Adrenal gland (tissue), 12 donors: ENCODE measurements around the gene NFATC1. TPM values are rescaled to one million over a fixed set of nuclear protein-coding genes. Genes with fewer than 3 reads are reported as not detected.

ENCODE experiments used
- DNase-seq, 7 donors: peaks; one replicate each; pipeline ENCODE4 v3.0.0-alpha.2; 2019 to 2020
- H3K27ac ChIP-seq, 5 donors: fragments of 200-600 bp; sonication (generic) in 4 of 5; 1 replicate in 3 of 5; 2 replicates in 2 of 5; pipeline versions ENCODE4 v1.5.1 to v1.8.0; 2016 to 2020; ENCODE audit warnings: mild to moderate bottlenecking in 1 of 5
- H3K27me3 ChIP-seq: fragments of 200-600 bp; 2 replicates; pipeline ENCODE4 v1.8.0; 2021
- H3K36me3 ChIP-seq, 2 donors: fragments of 200-600 bp; replicated peaks in 1 of 2; 1 replicate in 1 of 2; 2 replicates in 1 of 2; pipeline versions ENCODE4 v1.5.1 to v1.8.0; 2018 to 2022
- H3K4me1 ChIP-seq, 2 donors: fragments of 200-600 bp; replicated peaks in 1 of 2; 1 replicate in 1 of 2; 2 replicates in 1 of 2; pipeline versions ENCODE4 v1.5.1 to v1.8.0; 2018 to 2021
- H3K4me3 ChIP-seq, 4 donors: fragments of 200-600 bp; sonication (generic) in 3 of 4; one replicate each; pipeline ENCODE4 v1.5.1; 2016 to 2018
- H3K9me3 ChIP-seq, 3 donors: fragments of 200-600 bp; sonication (generic) in 1 of 3; replicated peaks in 1 of 3; 1 replicate in 2 of 3; 2 replicates in 1 of 3; pipeline versions ENCODE4 v1.5.1 to v1.8.0; 2016 to 2021
- POLR2A ChIP-seq, 2 donors: fragments of 450-650 bp; IDR thresholded peaks; one replicate each; pipeline ENCODE4 v1.6.1; 2017; ENCODE audit warnings: antibody characterized with exemption in 2 of 2, mild to moderate bottlenecking in 2 of 2, moderate library complexity in 1 of 2
- WGBS, 4 donors: extraction: QIAGEN DNeasy Blood & Tissue Kit in 2 of 4; methylation state at CpG; one replicate each; pipeline versions ENCODE4 v1.1.5 to v1.1.7; 2013 to 2017; 5-methylcytosine and 5-hydroxymethylcytosine counted together
- intact Hi-C, 2 donors: fragments of 100-400 bp; cut with DNase I; formaldehyde crosslinking; loops; one replicate each; pipeline versions ENCODE4 v1.14.1 to v1.15.0; 2022 to 2023
- polyA plus RNA-seq, 3 donors: library from polyadenylated mRNA; stranded (reverse); fragments of 200-250 nt in 2 of 3; fragments of 350-450 nt in 1 of 3; fragmentation: Illumina TruSeq in 1 of 3; extraction: RNeasy Lipid Tissue Mini Kit (QIAGEN cat#74804) in 1 of 3; gene quantifications; one replicate each; pipeline ENCODE4 v1.2.3, GENCODE V29; 2013 to 2014
- total RNA-seq, 9 donors: library from RNA; depleted of rRNA in 4 of 9; stranded (reverse); fragments of >200 nt in 4 of 9; fragments of 120-200 nt in 1 of 9; fragmentation: NEBNext Ultra II Directional in 1 of 9; extraction: Animal tissue kit (Norgen Biotek cat#: 25700) in 1 of 9; gene quantifications; one replicate each; pipeline versions ENCODE4 v1.1.0 to v1.2.4, GENCODE V29; 2013 to 2023
- TF ChIP-seq, protein P1 (sequence below), 6 experiments: fragments of 450-650 bp in 4 of 6; fragments of 200-600 bp in 2 of 6; sonication (generic) in 1 of 6; IDR thresholded peaks; 1 replicate in 5 of 6; 2 replicates in 1 of 6; pipeline versions ENCODE4 v1.5.1 to v1.8.0; 2016 to 2021; ENCODE audit warnings: antibody characterized with exemption in 6 of 6, mild to moderate bottlenecking in 2 of 6, moderate library complexity in 1 of 6
- donor health status: healthy with polysubstance abuse.
- donor health status: Bipolar disorder and iron deficiency.
- donor health status: DM: yes; HTN: yes; CAD: no.
- donor health status: DM: no; HTN: no; CAD: no.
- donor health status: DM: no; HTN: no; CAD: no.
- donor health status: DM: yes; HTN: yes; CAD: no.

NFATC1 gene
- total and polyA plus RNA-seq, 12 donors, result 0.50 to 20.9 (median 6.7) TPM

GRCh38 chr18:79450289-79451080 lies 54.8 kb downstream of the NFATC1 start:
- WGBS, 4 donors, result 87 to 90% (median 89%) methylated on average over 20 to 28 of the region's 28 CpGs
- peaks cover 0 to 24% of the 10 kb centered on the region in 2 donors for H3K36me3 ChIP-seq

GRCh38 chr18:79451237-79452125 lies 55.8 kb downstream of the NFATC1 start:
- intact Hi-C loops, result no loop called here
- Histone ChIP-seq H3K4me1 (no peaks in the 10 kb centered on the region), H3K27me3 (no peaks in the 10 kb centered on the region), H3K27ac (no peak overlapping the region), H3K4me3 (no peak overlapping the region), H3K36me3 (peaks cover 0 to 24% of the 10 kb centered on the region in 2 donors), H3K9me3 (no peaks in the 10 kb centered on the region)
- TF ChIP-seq POLR2A (IDR thresholded peaks at IDR 0.05), result no peak
- TF ChIP-seq, protein P1, sequence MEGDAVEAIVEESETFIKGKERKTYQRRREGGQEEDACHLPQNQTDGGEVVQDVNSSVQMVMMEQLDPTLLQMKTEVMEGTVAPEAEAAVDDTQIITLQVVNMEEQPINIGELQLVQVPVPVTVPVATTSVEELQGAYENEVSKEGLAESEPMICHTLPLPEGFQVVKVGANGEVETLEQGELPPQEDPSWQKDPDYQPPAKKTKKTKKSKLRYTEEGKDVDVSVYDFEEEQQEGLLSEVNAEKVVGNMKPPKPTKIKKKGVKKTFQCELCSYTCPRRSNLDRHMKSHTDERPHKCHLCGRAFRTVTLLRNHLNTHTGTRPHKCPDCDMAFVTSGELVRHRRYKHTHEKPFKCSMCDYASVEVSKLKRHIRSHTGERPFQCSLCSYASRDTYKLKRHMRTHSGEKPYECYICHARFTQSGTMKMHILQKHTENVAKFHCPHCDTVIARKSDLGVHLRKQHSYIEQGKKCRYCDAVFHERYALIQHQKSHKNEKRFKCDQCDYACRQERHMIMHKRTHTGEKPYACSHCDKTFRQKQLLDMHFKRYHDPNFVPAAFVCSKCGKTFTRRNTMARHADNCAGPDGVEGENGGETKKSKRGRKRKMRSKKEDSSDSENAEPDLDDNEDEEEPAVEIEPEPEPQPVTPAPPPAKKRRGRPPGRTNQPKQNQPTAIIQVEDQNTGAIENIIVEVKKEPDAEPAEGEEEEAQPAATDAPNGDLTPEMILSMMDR (IDR thresholded peaks at IDR 0.05), result no peak
- DNase-seq, result no peak
- 83 to 96% (median 92%) methylated on average over 24 to 45 of the region's 45 CpGs for WGBS, 4 donors

More at GRCh38 chr18:79450289-79451080, 54.8 kb downstream of the NFATC1 start:
- no peak for DNase-seq
- intact Hi-C loops, result no loop called here
- Histone ChIP-seq H3K27ac (no peak overlapping the region), H3K4me3 (no peak overlapping the region), H3K27me3 (no peaks in the 10 kb centered on the region), H3K4me1 (no peaks in the 10 kb centered on the region), H3K9me3 (no peaks in the 10 kb centered on the region)
- TF ChIP-seq POLR2A (IDR thresholded peaks at IDR 0.05), result no peak

- Histone ChIP-seq H3K9me3 (no peaks in the 10 kb centered on the region), H3K4me1 (no peaks in the 10 kb centered on the region), H3K27ac (no peak overlapping the region), H3K36me3 (peaks cover 0 to 24% of the 10 kb centered on the region in 2 donors), H3K4me3 (no peak overlapping the region), H3K27me3 (no peaks in the 10 kb centered on the region)
- DNase-seq, result no peak
- 82 to 95% (median 93%) methylated on average over 17 to 26 of the region's 26 CpGs for WGBS, 4 donors
- intact Hi-C loops, result no loop called here
- no peak for TF ChIP-seq POLR2A (IDR thresholded peaks at IDR 0.05)
- TF ChIP-seq, protein P1 (IDR thresholded peaks at IDR 0.05), result no peak
Observed at GRCh38 chr18:79452190-79452990, 56.7 kb downstream of the NFATC1 start.

DNA sequence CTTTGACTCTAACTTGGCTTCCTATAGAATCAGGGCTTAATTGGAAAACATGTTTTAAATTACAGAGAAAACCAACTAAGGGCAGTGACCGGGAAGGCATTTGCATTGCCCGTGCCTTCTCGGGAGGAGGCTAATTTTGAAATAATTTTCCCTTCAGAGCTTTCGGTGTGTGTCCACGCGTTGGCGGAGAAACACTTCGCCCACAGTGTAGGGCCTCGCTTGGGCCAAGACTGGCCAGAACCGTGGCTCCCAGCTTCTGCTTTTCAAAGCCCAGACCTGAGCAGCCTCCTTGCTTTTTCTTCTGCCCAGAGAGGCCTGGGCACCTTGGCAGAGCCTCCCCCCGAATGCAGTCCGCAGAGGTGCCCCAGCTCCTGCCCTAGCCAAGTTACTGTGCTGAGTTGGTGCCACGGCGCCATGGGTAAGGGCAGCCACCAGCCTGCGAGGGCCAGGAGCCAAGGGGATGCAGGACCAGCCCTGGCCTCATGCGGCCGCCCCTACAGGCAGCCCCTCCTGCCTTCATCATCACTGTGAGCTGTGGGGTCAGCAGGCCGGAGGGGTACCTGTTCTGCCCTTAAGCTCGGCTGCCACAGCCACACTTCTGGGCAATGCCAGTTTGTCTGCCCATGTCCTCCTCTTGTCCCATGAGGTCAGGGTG lies 57.4 kb downstream of the NFATC1 start:
- Histone ChIP-seq H3K36me3 (peaks cover 0 to 24% of the 10 kb centered on the region in 2 donors), H3K4me1 (no peaks in the 10 kb centered on the region), H3K4me3 (no peak overlapping the region), H3K27ac (no peak overlapping the region), H3K9me3 (no peaks in the 10 kb centered on the region), H3K27me3 (no peaks in the 10 kb centered on the region)
- 77 to 92% (median 85%) methylated on average over 10 to 19 of the region's 19 CpGs for WGBS, 4 donors
- intact Hi-C loops, result no loop called here
- TF ChIP-seq, protein P1 (IDR thresholded peaks at IDR 0.05), result no peak
- TF ChIP-seq POLR2A (IDR thresholded peaks at IDR 0.05), result no peak
- DNase-seq, result no peak
